HUES48 (cell line): ENCODE measurements around the gene KLF12.

ENCODE experiments used
- H3K27ac ChIP-seq: one replicate; pipeline ENCODE4 v1.7.0; 2013; ENCODE audit warnings: low read depth, low read length, inconsistent platforms
- H3K27me3 ChIP-seq: 2 replicates; pipeline ENCODE4 v1.6.1; 2013; ENCODE audit warnings: mild to moderate bottlenecking, low read length; ENCODE audit not compliant: control insufficient read depth, insufficient read depth
- H3K36me3 ChIP-seq: 2 replicates; pipeline ENCODE4 v1.6.1; 2013; ENCODE audit warnings: low read length; ENCODE audit not compliant: control insufficient read depth, insufficient read depth
- H3K4me1 ChIP-seq: 2 replicates; pipeline ENCODE4 v1.6.1; 2013; ENCODE audit warnings: mild to moderate bottlenecking, low read length; ENCODE audit not compliant: control insufficient read depth, insufficient read depth
- H3K4me3 ChIP-seq: 2 replicates; pipeline ENCODE4 v1.5.1; 2013; ENCODE audit warnings: mild to moderate bottlenecking, low read depth, low read length
- H3K9ac ChIP-seq: 2 replicates; pipeline ENCODE4 v1.6.1; 2013; ENCODE audit warnings: mild to moderate bottlenecking, low read depth, low read length, moderate library complexity
- H3K9me3 ChIP-seq: 2 replicates; pipeline ENCODE4 v1.6.1; 2013; ENCODE audit warnings: low read length; ENCODE audit not compliant: control insufficient read depth, insufficient read depth

The KLF12 gene

GRCh38 chr13:74134777-74135325 lies 647 bp upstream of the KLF12 start:
- peaks cover 14% of the 10 kb centered on the region for H3K27me3 ChIP-seq
- peaks cover 20% of the 10 kb centered on the region for H3K4me1 ChIP-seq
- peak overlapping the region; percentile 96 for H3K27ac ChIP-seq
- H3K36me3 ChIP-seq, result no peaks in the 10 kb centered on the region
- H3K9ac ChIP-seq, result peak overlapping the region; percentile 70
- H3K9me3 ChIP-seq, result no peaks in the 10 kb centered on the region
- H3K4me3 ChIP-seq, result peak overlapping the region; percentile 97

- Histone ChIP-seq H3K9ac (no peak overlapping the region), H3K4me1 (peaks cover 27% of the 10 kb centered on the region), H3K9me3 (no peaks in the 10 kb centered on the region), H3K4me3 (peak overlapping the region; percentile 95), H3K27me3 (peaks cover 14% of the 10 kb centered on the region), H3K36me3 (no peaks in the 10 kb centered on the region), H3K27ac (peak overlapping the region; percentile 96)
Observed at GRCh38 chr13:74133657-74134201, 475 bp downstream of the KLF12 start.

- Histone ChIP-seq H3K4me3 (peak overlapping the region; percentile 95), H3K27ac (peak overlapping the region; percentile 96), H3K4me1 (peaks cover 32% of the 10 kb centered on the region), H3K27me3 (peaks cover 14% of the 10 kb centered on the region), H3K36me3 (no peaks in the 10 kb centered on the region), H3K9ac (no peak overlapping the region), H3K9me3 (no peaks in the 10 kb centered on the region)
Observed at GRCh38 chr13:74132776-74133656, 1.2 kb downstream of the KLF12 start.

- Histone ChIP-seq H3K27me3 (peaks cover 14% of the 10 kb centered on the region), H3K4me1 (peaks cover 33% of the 10 kb centered on the region), H3K36me3 (no peaks in the 10 kb centered on the region), H3K4me3 (peak overlapping the region; percentile 95), H3K9ac (no peak overlapping the region), H3K27ac (peak overlapping the region; percentile 10), H3K9me3 (no peaks in the 10 kb centered on the region)
Observed at GRCh38 chr13:74132152-74132775, 1.9 kb downstream of the KLF12 start.

GRCh38 chr13:74131227-74131626 lies 3.0 kb downstream of the KLF12 start:
- Histone ChIP-seq H3K9ac (no peak overlapping the region), H3K27ac (no peak overlapping the region), H3K27me3 (peaks cover 10% of the 10 kb centered on the region), H3K4me3 (no peak overlapping the region), H3K4me1 (peaks cover 29% of the 10 kb centered on the region), H3K9me3 (no peaks in the 10 kb centered on the region), H3K36me3 (no peaks in the 10 kb centered on the region)

GRCh38 chr13:74129500-74130191 lies 4.6 kb downstream of the KLF12 start:
- Histone ChIP-seq H3K9ac (no peak overlapping the region), H3K27me3 (peaks cover 10% of the 10 kb centered on the region), H3K36me3 (no peaks in the 10 kb centered on the region), H3K9me3 (no peaks in the 10 kb centered on the region), H3K4me1 (peaks cover 28% of the 10 kb centered on the region), H3K4me3 (no peak overlapping the region), H3K27ac (no peak overlapping the region)

- Histone ChIP-seq H3K4me1 (peaks cover 28% of the 10 kb centered on the region), H3K27me3 (peaks cover 10% of the 10 kb centered on the region), H3K36me3 (no peaks in the 10 kb centered on the region), H3K9ac (no peak overlapping the region), H3K27ac (no peak overlapping the region), H3K4me3 (no peak overlapping the region), H3K9me3 (no peaks in the 10 kb centered on the region)
Observed at GRCh38 chr13:74128156-74128767, 5.9 kb downstream of the KLF12 start.

- Histone ChIP-seq H3K27ac (no peak overlapping the region), H3K36me3 (no peaks in the 10 kb centered on the region), H3K27me3 (no peaks in the 10 kb centered on the region), H3K9me3 (peaks cover 9% of the 10 kb centered on the region; the same call in 1 of the 2 replicates), H3K4me1 (peaks cover 2% of the 10 kb centered on the region; the same call in 1 of the 2 replicates), H3K4me3 (no peak overlapping the region; the same call in 1 of the 2 replicates), H3K9ac (no peak overlapping the region)
Observed at GRCh38 chr13:74118328-74118727, 15.9 kb downstream of the KLF12 start.

GRCh38 chr13:74117207-74117705 lies 16.9 kb downstream of the KLF12 start:
- no peaks in the 10 kb centered on the region for H3K27me3 ChIP-seq
- no peak overlapping the region for H3K4me3 ChIP-seq
- no peak overlapping the region for H3K9ac ChIP-seq
- H3K27ac ChIP-seq, result no peak overlapping the region
- peaks cover 10% of the 10 kb centered on the region for H3K4me1 ChIP-seq
- peaks cover 9% of the 10 kb centered on the region; the same call in 1 of the 2 replicates for H3K9me3 ChIP-seq
- H3K36me3 ChIP-seq, result no peaks in the 10 kb centered on the region

GRCh38 chr13:74115133-74115532 lies 19.1 kb downstream of the KLF12 start:
- Histone ChIP-seq H3K27me3 (no peaks in the 10 kb centered on the region), H3K27ac (no peak overlapping the region), H3K9me3 (peaks cover 9% of the 10 kb centered on the region; the same call in 1 of the 2 replicates), H3K4me3 (no peak overlapping the region), H3K36me3 (no peaks in the 10 kb centered on the region), H3K4me1 (peaks cover 10% of the 10 kb centered on the region), H3K9ac (no peak overlapping the region)
